Activated T-cell treated with anti-CD3 and anti-CD28 coated beads for 48 hours (primary cell): ENCODE results near the gene EMSY.

Experiments used
- DNase-seq: peaks from one replicate; pipeline ENCODE4 v3.0.0-alpha.2; 2020; ENCODE audit warnings: low read depth

Gene EMSY

DNA sequence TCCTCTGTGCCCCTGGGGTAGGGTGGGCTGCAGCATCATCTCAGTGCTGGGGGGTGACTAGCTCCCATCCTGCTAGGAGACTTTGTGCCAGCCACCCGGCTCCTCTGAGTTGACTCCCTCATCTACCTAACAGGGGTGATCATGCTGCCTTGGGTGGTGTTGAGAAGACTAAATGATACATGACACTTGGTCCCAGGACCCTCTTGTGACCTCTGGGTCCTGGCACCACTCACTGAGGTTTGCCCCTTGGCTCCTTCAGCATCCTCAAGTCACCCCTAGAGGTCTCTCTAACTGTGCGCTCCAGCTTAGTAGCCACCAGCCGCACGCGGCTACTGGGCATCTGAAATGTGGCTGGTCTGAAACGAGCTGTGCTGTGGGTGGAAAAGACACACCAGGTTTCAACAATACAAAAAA lies 153.6 kb downstream of the EMSY start:
- DNase-seq: no peak

GRCh38 chr11:76599041-76600013 lies 154.5 kb downstream of the EMSY start:
- no peak for DNase-seq

- no peak for DNase-seq
These were observed 155.4 kb downstream of the EMSY start for GRCh38 chr11:76600124-76600655.

DNA sequence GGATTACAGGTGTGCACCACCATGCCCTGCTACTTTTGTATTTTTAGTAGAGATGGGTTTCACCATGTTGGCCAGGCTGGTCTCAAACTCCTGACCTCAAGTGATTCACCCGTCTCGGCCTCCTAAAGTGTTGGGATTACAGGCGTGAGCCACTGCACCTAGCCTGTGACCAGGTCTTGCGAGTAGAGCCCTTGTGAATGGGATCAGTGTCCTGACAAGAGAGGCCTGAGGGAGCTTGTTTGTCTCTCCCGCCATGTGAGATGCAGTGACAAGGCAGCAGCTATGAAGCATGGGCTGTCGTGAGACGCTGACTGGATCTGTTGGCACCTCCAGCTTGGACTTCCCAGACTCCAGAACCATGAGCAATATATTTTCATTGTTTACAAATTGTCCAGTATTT lies 156.5 kb downstream of the EMSY start:
- DNase-seq: no peak

- DNase-seq: no peak
These were observed 156.9 kb downstream of the EMSY start for GRCh38 chr11:76601724-76602123.

- no peak for DNase-seq
These were observed 157.6 kb downstream of the EMSY start for GRCh38 chr11:76602431-76602861.
